HG03095 (cell line): ENCODE data around the gene TMEM52.

Experiments
- ATAC-seq: cut with Tn5 transposase; IDR thresholded peaks from one replicate; pipeline ENCODE4 v1.9.1; 2021; ENCODE audit warnings: moderate library complexity; ENCODE audit not compliant: unreplicated experiment

Gene TMEM52

GRCh38 chr1:1915911-1916840 is 2.9 kb downstream of the TMEM52 start:
- no peak for ATAC-seq

- ATAC-seq, result no peak
Measured at GRCh38 chr1:1914971-1915692, 3.9 kb downstream of the TMEM52 start, which contains the start of gene CALML6. Gene CALML6 (plus strand): TSS chr1:1915260. CDS start chr1:1915281, 21 bp downstream.

GRCh38 chr1:1914101-1914970 is 4.7 kb downstream of the TMEM52 start:
- ATAC-seq, result no peak

- no peak for ATAC-seq
Measured at GRCh38 chr1:1911350-1912041, 7.6 kb downstream of the TMEM52 start.

- no peak for ATAC-seq
Measured at GRCh38 chr1:1910651-1911331, 8.3 kb downstream of the TMEM52 start.

- no peak for ATAC-seq
Measured at GRCh38 chr1:1910033-1910465, 9.0 kb downstream of the TMEM52 start.

GRCh38 chr1:1908506-1908791 is 10.6 kb downstream of the TMEM52 start:
- peak; percentile 8 for ATAC-seq

GRCh38 chr1:1907098-1907736 is 11.9 kb downstream of the TMEM52 start:
- no peak for ATAC-seq

- no peak for ATAC-seq
Measured at GRCh38 chr1:1906185-1907097, 12.6 kb downstream of the TMEM52 start.

GRCh38 chr1:1903224-1903623 is 15.9 kb downstream of the TMEM52 start:
- no peak for ATAC-seq

GRCh38 chr1:1901641-1902294 is 17.3 kb downstream of the TMEM52 start:
- ATAC-seq, result no peak

- ATAC-seq, result no peak
Measured at GRCh38 chr1:1900883-1901640, 18.0 kb downstream of the TMEM52 start.

- no peak for ATAC-seq
Measured at GRCh38 chr1:1899967-1900327, 19.1 kb downstream of the TMEM52 start.

- ATAC-seq, result no peak
Measured at GRCh38 chr1:1899266-1899966, 19.7 kb downstream of the TMEM52 start.

- no peak for ATAC-seq
Measured at GRCh38 chr1:1898246-1898933, 20.7 kb downstream of the TMEM52 start.
